ENCODE measurements around the gene FANCM. TPM values are rescaled to one million over a fixed set of nuclear protein-coding genes. Genes with fewer than 3 reads are reported as not detected.
"Not testable (repeated sequence)": the region's sequence is repeated elsewhere in the genome, so short reads cannot be mapped to it uniquely, and the experiment has no call there.

Gene FANCM
- total and polyA plus RNA-seq, 9 of the 15 experiments (the other 6 are each of a cell fraction or from before 2014, with no cell fraction given), result 5.1 to 14.4 (median 6.2) TPM

- H3K79me2 ChIP-seq (ENCODE audit: control insufficient read depth, insufficient read depth, low read length); DNase-seq (ENCODE audit: extremely low read depth in 1 of 4, low spot score in 3 of 4); FAIRE-seq; in situ Hi-C loops (cut with MboI); BruUV-seq (replicated peaks); H3K4me2 ChIP-seq (ENCODE audit: insufficient read depth, low read length); H3K9ac ChIP-seq (ENCODE audit: insufficient read depth in 1 of 2, low read depth in 2 of 2, low read length in 2 of 2); H2AFZ ChIP-seq (ENCODE audit: low read depth, low read length); H3K9me3 ChIP-seq (replicated peaks; ENCODE audit: control insufficient read depth, insufficient read depth, low read depth, low read length); H3K4me1 ChIP-seq (replicated peaks in 1 of 2; ENCODE audit: control insufficient read depth in 2 of 2, insufficient read depth in 2 of 2, low read length in 2 of 2); H3K27ac ChIP-seq (ENCODE audit: extremely low read depth, low read depth, low read length); H3K4me3 ChIP-seq; POLR2A ChIA-PET; intact Hi-C loops (cut with micrococcal nuclease); ATAC-seq; H4K20me1 ChIP-seq (replicated peaks; ENCODE audit: control insufficient read depth, insufficient read depth, low read length); H3K27me3 ChIP-seq (ENCODE audit: control insufficient read depth in 2 of 2, insufficient read depth in 2 of 2, low read length in 2 of 2); CTCF ChIA-PET (ENCODE audit: low intra/inter-chr PET ratio); H3K9me1 ChIP-seq (ENCODE audit: control insufficient read depth, insufficient read depth, low read length): not testable (repeated sequence)
- TF ChIP-seq FOXA3 (CRISPR knock-in tag; conservative IDR thresholded peaks at IDR 0.05 in 1 of 2, IDR thresholded peaks at IDR 0.05 in 1 of 2), result peak in 1 of 2 experiments; percentile 82; a peak in 1 of 4 replicates
- 25% methylated on average over 1 of the region's 1 CpG for WGBS (ENCODE audit: insufficient coverage, low coverage, missing lambda C conversion rate)
- peaks cover 46% of the 10 kb centered on the region for H3K36me3 ChIP-seq (ENCODE audit: control insufficient read depth, insufficient read depth, low read length)
These were observed 78.0 kb downstream of the FANCM start for GRCh38 chr14:45213716-45214115.

GRCh38 chr14:45214341-45214740 lies 78.6 kb downstream of the FANCM start:
- in situ Hi-C loops (cut with MboI); FAIRE-seq; H3K9ac ChIP-seq (ENCODE audit: insufficient read depth in 1 of 2, low read depth in 2 of 2, low read length in 2 of 2); DNase-seq (ENCODE audit: extremely low read depth in 1 of 4, low spot score in 3 of 4); H2AFZ ChIP-seq (ENCODE audit: low read depth, low read length); H4K20me1 ChIP-seq (replicated peaks; ENCODE audit: control insufficient read depth, insufficient read depth, low read length); CTCF ChIA-PET (ENCODE audit: low intra/inter-chr PET ratio); intact Hi-C loops (cut with micrococcal nuclease); H3K4me3 ChIP-seq; H3K9me3 ChIP-seq (replicated peaks; ENCODE audit: control insufficient read depth, insufficient read depth, low read depth, low read length); BruUV-seq (replicated peaks); H3K27ac ChIP-seq (ENCODE audit: extremely low read depth, low read depth, low read length); H3K27me3 ChIP-seq (ENCODE audit: control insufficient read depth in 2 of 2, insufficient read depth in 2 of 2, low read length in 2 of 2); H3K79me2 ChIP-seq (ENCODE audit: control insufficient read depth, insufficient read depth, low read length); H3K4me2 ChIP-seq (ENCODE audit: insufficient read depth, low read length); H3K4me1 ChIP-seq (replicated peaks in 1 of 2; ENCODE audit: control insufficient read depth in 2 of 2, insufficient read depth in 2 of 2, low read length in 2 of 2); ATAC-seq; POLR2A ChIA-PET; H3K9me1 ChIP-seq (ENCODE audit: control insufficient read depth, insufficient read depth, low read length): not testable (repeated sequence)
- H3K36me3 ChIP-seq (ENCODE audit: control insufficient read depth, insufficient read depth, low read length), result peaks cover 46% of the 10 kb centered on the region; the same call in 2 of the 3 replicates
- 48% methylated on average over 5 of the region's 6 CpGs for WGBS (ENCODE audit: insufficient coverage, low coverage, missing lambda C conversion rate)
